Activated naive CD4-positive, alpha-beta T cell treated with anti-CD3 and anti-CD28 coated beads, Interleukin-2, amount 50 U/mL, for 72 hours (primary cell): ENCODE measurements around the gene NOS1AP. TPM values are rescaled to one million over a fixed set of nuclear protein-coding genes. Genes with fewer than 3 reads are reported as not detected.
A peak's percentile ranks its signal among the peaks of the same experiment; 100 is the strongest.

Experiments
- ATAC-seq, 2 donors: fragments of 150-1000 bp; cut with Tn5 transposase; 2 replicates each; pipeline ENCODE4 v1.10.0; 2021; ENCODE audit warnings: mild to moderate bottlenecking in 2 of 2, moderate library complexity in 2 of 2
- DNase-seq, 2 donors: peaks; one replicate each; pipeline ENCODE4 v3.0.0; 2021 to 2022; ENCODE audit warnings: low spot score in 2 of 2
- H3K27ac Mint-ChIP-seq, 2 donors: one replicate each; pipeline ENCODE4 v1.8.0; 2022; ENCODE audit warnings: mild to moderate bottlenecking in 2 of 2, mixed read lengths in 2 of 2
- H3K36me3 Mint-ChIP-seq, 2 donors: one replicate each; pipeline ENCODE4 v1.8.0; 2022; ENCODE audit warnings: mixed read lengths in 2 of 2
- H3K9me3 Mint-ChIP-seq, 2 donors: one replicate each; pipeline ENCODE4 v1.8.0; 2022; ENCODE audit warnings: mixed read lengths in 2 of 2
- total RNA-seq, 2 donors: library from RNA; stranded (reverse); gene quantifications; one replicate each; pipeline ENCODE4 v1.2.3, GENCODE V29; 2022

Gene NOS1AP
- total RNA-seq, 2 donors from 2014 or later, result 0.18 to 0.27 TPM

- no peak for ATAC-seq
These were observed 223.7 kb downstream of the NOS1AP start for GRCh38 chr1:162293073-162293692.

DNA sequence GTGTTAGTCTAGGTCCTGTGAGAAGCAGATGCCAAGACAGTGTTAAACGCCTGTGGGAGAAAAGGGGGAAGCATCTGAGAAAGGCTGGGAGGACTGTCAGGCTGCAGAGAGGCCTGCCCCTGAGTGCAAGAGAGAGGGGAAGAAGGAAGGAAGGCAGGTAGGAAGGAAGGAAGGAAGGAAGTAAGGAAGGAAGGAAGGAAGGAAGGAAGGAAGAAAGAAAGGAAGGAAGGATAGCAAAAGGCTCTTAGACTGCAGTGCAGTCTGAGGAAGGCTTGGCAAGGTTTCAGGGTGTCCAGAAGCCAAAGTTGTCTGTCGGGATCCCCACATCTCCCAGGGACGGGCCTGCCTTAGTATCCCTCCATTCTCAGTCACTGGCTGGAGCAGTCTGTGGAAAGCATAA, 224.5 kb downstream of the NOS1AP start:
- H3K27ac Mint-ChIP-seq, result peak overlapping the region in 1 of 2 donors; percentile 17
- H3K9me3 Mint-ChIP-seq, result no peaks in the 10 kb centered on the region
- ATAC-seq (no peak), DNase-seq (no peak)
- no peaks in the 10 kb centered on the region for H3K36me3 Mint-ChIP-seq

More at GRCh38 chr1:162293073-162293692, 223.7 kb downstream of the NOS1AP start:
- no peak overlapping the region for H3K27ac Mint-ChIP-seq
- no peaks in the 10 kb centered on the region for H3K36me3 Mint-ChIP-seq
- H3K9me3 Mint-ChIP-seq, result no peaks in the 10 kb centered on the region
- no peak for DNase-seq

- DNase-seq (no peak), ATAC-seq (no peak)
- H3K9me3 Mint-ChIP-seq, result no peaks in the 10 kb centered on the region
- no peaks in the 10 kb centered on the region for H3K36me3 Mint-ChIP-seq
- no peak overlapping the region for H3K27ac Mint-ChIP-seq
These were observed 227.7 kb downstream of the NOS1AP start for GRCh38 chr1:162297208-162297607.

- Mint-ChIP-seq H3K36me3 (no peaks in the 10 kb centered on the region), H3K27ac (no peak overlapping the region), H3K9me3 (no peaks in the 10 kb centered on the region)
- DNase-seq (no peak), ATAC-seq (no peak)
These were observed 228.8 kb downstream of the NOS1AP start for GRCh38 chr1:162298266-162298665.

GRCh38 chr1:162299018-162299417, 229.5 kb downstream of the NOS1AP start:
- ATAC-seq (no peak), DNase-seq (no peak)
- Mint-ChIP-seq H3K27ac (no peak overlapping the region), H3K9me3 (no peaks in the 10 kb centered on the region), H3K36me3 (no peaks in the 10 kb centered on the region)

DNA sequence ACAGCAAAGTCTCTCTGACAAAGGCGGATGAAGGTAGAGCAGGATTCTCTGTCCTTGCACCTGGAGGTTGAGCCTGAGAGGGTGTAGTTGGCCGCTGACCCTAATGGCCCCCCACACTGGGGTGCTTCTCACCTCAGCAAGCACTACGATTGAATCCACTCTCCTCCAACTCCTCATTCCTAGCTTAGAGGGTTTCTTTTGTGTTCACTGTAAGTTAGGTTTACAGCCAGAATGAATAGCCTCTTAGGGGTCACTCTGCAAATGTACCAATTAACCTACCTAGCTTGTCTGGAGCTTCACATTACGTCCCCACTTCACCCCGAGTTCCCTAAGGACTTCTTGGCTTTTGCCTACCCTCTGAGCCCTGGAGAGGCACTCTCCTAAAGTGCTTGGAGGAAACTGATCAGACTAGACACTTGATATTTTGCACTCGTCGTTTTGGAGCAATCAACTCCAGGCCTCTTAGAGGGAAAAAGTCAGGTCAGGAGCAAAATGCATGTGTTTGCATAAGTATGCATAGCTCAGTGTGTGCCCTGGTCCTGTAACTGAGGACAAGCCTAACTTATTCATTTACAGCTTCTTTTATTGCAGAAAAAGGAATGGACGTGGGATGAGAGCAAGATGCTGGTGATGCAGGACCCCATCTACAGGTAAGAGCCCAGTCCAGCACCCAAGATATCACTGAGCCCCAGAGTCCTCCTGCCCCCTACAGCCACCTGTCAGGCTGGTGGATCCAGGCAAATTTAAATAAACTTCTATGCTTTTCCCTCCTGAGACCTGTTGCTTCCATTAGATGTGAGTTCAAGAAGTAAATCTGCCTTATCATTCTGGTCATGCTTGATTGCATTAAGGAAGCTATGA, 230.8 kb downstream of the NOS1AP start:
- Mint-ChIP-seq H3K9me3 (no peaks in the 10 kb centered on the region), H3K36me3 (no peaks in the 10 kb centered on the region), H3K27ac (no peak overlapping the region)
- ATAC-seq, result no peak
- DNase-seq, result no peak

GRCh38 chr1:162301696-162302095, 232.2 kb downstream of the NOS1AP start:
- Mint-ChIP-seq H3K9me3 (no peaks in the 10 kb centered on the region), H3K27ac (no peak overlapping the region), H3K36me3 (no peaks in the 10 kb centered on the region)
- DNase-seq, result no peak
- ATAC-seq, result no peak

DNA sequence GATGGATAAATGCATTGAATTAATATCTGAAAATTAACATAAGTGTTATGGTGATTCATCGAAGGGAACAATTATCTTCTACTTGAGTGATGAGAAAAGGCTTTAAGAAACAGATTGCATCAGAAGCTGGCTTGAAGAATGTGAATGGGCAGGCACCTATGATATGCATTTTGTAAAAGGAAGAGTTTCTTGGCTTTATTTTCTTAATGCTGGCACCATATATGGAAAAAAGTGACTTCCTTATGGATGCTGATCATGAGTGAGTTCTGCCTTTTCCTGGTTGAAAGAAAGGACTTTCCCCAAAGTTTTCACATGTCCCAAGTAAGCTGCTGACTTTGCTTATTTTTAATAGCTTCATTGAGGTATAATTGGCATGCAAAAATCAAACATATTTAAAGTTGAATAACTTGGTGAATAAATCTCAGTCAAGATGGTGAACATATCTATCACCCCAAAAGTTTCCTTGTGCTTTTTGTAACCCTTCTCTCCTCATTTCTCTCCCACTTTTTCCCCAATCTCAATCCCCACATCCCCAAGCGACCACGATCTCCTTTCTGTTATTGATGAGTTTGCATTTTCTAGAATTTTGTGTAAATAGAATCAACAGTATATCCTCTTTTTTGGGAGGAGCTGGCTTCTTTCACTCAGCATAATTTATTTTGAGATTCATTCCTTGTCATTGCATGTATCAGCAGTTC, 233.0 kb downstream of the NOS1AP start:
- H3K36me3 Mint-ChIP-seq, result peaks cover 0 to 6% of the 10 kb centered on the region in 2 donors
- ATAC-seq (no peak), DNase-seq (no peak)
- H3K27ac Mint-ChIP-seq, result no peak overlapping the region
- peaks cover 0 to 6% of the 10 kb centered on the region in 2 donors for H3K9me3 Mint-ChIP-seq

DNA sequence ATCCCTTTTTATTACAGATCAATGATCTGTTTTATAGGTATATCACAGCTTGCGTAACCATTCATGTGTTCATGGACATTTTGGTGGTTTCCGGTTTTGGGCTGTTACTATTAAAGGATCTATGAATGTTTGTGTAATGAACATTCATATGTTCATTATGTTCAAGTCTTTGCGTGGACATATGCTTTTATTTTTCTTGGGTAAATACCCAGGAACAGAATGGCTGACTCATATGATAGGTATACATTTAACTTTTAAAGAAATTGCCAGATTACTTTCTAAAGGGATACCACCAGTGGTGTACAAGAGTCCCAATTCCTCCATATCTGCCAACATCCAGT, 233.5 kb downstream of the NOS1AP start:
- no peak for ATAC-seq
- Mint-ChIP-seq H3K36me3 (peaks cover 0 to 9% of the 10 kb centered on the region in 2 donors), H3K27ac (no peak overlapping the region), H3K9me3 (peaks cover 3 to 11% of the 10 kb centered on the region in 2 donors)
- DNase-seq, result no peak

DNA sequence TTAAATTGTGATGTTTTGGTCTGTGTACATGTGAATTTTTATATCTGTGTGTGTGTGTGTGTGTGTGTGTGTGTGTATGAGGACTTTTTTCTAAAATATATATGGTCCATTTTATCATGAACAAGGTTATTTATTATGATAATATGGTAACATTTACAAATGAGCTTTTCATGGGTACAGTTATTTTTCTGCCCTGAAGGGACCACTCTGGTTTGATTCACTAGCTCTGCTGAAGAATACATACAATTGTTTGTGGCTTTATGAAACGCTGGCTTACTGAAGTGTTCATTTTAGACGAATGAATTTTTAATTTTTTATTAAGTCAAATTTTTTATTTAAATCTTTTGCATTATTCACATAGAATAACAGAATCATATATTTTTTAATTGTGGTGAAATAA, 235.2 kb downstream of the NOS1AP start:
- Mint-ChIP-seq H3K9me3 (peaks cover 7 to 19% of the 10 kb centered on the region in 2 donors), H3K27ac (no peak overlapping the region), H3K36me3 (peaks cover 0 to 13% of the 10 kb centered on the region in 2 donors)
- no peak for ATAC-seq
- DNase-seq, result no peak

DNA sequence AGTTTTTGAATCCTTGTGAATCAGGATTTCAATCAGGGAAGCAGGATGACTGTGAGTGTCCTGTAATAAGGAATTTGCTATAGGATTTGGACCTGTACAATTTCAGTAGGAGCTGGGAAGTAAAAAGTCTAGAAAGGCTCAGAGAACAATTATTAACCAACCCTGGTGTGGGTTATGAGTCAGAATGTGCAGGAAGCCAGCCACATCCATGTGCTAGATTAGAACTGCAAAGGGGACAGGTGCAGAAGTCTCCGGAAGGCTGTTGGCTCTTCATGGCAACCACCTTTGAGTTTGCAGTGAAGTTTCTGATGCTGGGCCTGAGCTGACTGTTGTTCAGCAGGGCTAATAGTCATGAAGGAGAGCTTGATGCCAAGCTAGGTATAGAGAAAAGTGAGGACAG, 236.5 kb downstream of the NOS1AP start:
- peaks cover 0 to 15% of the 10 kb centered on the region in 2 donors for H3K36me3 Mint-ChIP-seq
- peaks cover 7 to 23% of the 10 kb centered on the region in 2 donors for H3K9me3 Mint-ChIP-seq
- H3K27ac Mint-ChIP-seq, result no peak overlapping the region
- DNase-seq (no peak), ATAC-seq (no peak)

DNA sequence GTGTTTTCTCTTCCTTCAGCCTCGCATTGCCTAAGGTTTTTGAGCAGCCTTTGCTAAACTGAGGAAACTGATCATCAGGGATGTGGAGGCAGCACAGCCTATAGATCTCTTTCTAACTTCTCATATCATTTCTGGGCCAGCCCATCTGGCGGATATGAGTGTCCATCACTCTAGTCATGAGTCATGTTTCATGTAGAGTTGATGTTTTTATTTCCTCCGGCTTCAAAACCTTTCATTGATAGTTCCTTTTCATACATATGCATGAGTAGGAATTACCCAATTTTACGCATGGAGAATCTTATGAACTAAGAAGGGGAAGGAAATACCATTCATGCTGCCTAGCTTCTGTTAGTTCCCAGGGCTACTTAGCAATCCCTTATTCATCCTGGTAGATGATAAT, 240.8 kb downstream of the NOS1AP start:
- Mint-ChIP-seq H3K9me3 (peaks cover 7 to 27% of the 10 kb centered on the region in 2 donors), H3K36me3 (peaks cover 0 to 18% of the 10 kb centered on the region in 2 donors), H3K27ac (no peak overlapping the region)
- no peak for ATAC-seq
- DNase-seq, result no peak

DNA sequence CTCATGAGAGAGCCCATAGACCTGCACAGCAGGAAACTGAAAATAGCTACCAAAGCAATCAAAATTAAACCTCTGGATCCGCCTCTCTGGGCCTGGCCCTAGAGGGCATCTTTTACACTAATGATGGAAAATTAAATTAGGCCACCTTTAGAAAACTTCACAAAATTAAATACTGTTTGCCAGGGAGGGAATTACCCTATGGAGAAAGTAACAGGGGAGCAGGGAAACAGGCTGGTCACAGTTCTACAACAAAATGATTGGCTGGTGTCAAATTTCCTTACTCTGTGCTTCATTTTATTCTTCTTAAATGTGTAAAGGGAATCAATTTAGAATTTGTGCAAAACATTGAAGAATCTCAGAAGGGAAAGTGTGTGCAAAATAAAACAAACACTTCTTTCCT, 244.7 kb downstream of the NOS1AP start:
- ATAC-seq (no peak), DNase-seq (no peak)
- H3K9me3 Mint-ChIP-seq, result peaks cover 0 to 12% of the 10 kb centered on the region in 2 donors
- H3K27ac Mint-ChIP-seq, result no peak overlapping the region
- peaks cover 0 to 6% of the 10 kb centered on the region in 2 donors for H3K36me3 Mint-ChIP-seq

GRCh38 chr1:162315673-162316072, 246.2 kb downstream of the NOS1AP start:
- H3K9me3 Mint-ChIP-seq, result peaks cover 0 to 6% of the 10 kb centered on the region in 2 donors
- no peak for DNase-seq
- H3K36me3 Mint-ChIP-seq, result peaks cover 0 to 6% of the 10 kb centered on the region in 2 donors
- no peak overlapping the region for H3K27ac Mint-ChIP-seq
- ATAC-seq, result no peak

GRCh38 chr1:162316187-162316586, 246.7 kb downstream of the NOS1AP start:
- no peak overlapping the region for H3K27ac Mint-ChIP-seq
- ATAC-seq (no peak), DNase-seq (no peak)
- H3K36me3 Mint-ChIP-seq, result peaks cover 0 to 1% of the 10 kb centered on the region in 2 donors
- peaks cover 0 to 1% of the 10 kb centered on the region in 2 donors for H3K9me3 Mint-ChIP-seq

GRCh38 chr1:162317621-162318020, 248.1 kb downstream of the NOS1AP start:
- Mint-ChIP-seq H3K9me3 (no peaks in the 10 kb centered on the region), H3K36me3 (no peaks in the 10 kb centered on the region), H3K27ac (no peak overlapping the region)
- no peak for ATAC-seq
- DNase-seq, result no peak

- Mint-ChIP-seq H3K36me3 (no peaks in the 10 kb centered on the region), H3K27ac (no peak overlapping the region), H3K9me3 (no peaks in the 10 kb centered on the region)
- ATAC-seq (no peak), DNase-seq (no peak)
These were observed 250.1 kb downstream of the NOS1AP start for GRCh38 chr1:162319493-162320175.
